ENCODE measurements around the gene KCNH5. TPM values are rescaled to one million over a fixed set of nuclear protein-coding genes. Genes with fewer than 3 reads are reported as not detected.

The KCNH5 gene
- total RNA-seq, 4 donors from 2014 or later, result under 0.01 TPM; not detected in 3

DNA sequence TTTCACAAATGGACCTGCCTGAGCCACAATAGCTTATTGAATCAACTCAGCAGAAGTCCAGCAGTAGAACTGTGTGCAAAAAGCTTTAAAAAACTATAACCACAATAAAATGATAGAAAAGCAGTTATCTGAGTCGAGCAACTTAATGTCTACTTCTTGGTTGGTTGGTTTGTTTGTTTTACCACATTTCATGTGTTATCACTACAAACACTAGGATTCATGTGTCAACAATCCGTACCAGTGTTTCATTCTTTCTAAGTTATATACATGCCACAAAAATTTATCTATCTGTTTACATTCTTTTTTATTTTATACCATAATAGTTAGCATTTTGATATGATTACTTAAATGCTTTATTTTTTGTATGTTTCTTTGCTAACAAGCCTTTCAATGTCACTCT is 339.0 kb downstream of the KCNH5 start:
- in situ Hi-C loops (cut with MboI; ENCODE audit: low pct_ligation_motif_present in 1 of 4, low pct_unique_long_range_greater_than_20kb in 1 of 4, low sequenced_read_pairs in 3 of 4) (no loop called here), intact Hi-C loops (cut with DNase I; ENCODE audit: low total_unique reads) (no loop called here)
- Histone ChIP-seq H3K27me3 (no peaks in the 10 kb centered on the region), H3K4me1 (no peaks in the 10 kb centered on the region), H3K4me3 (no peak overlapping the region), H3K9me3 (no peaks in the 10 kb centered on the region), H3K27ac (no peak overlapping the region), H3K36me3 (no peaks in the 10 kb centered on the region)
- TF ChIP-seq POLR2AphosphoS5 (IDR thresholded peaks at IDR 0.05), result no peak
- no peak for TF ChIP-seq POLR2A (IDR thresholded peaks at IDR 0.05)
- no peak for TF ChIP-seq EP300 (IDR thresholded peaks at IDR 0.05; ENCODE audit: low read depth)
- DNase-seq, result no peak
- 24 to 51% methylated on average over 2 of the region's 2 CpGs for WGBS, 2 donors (ENCODE audit: low coverage in 1 of 2)

DNA sequence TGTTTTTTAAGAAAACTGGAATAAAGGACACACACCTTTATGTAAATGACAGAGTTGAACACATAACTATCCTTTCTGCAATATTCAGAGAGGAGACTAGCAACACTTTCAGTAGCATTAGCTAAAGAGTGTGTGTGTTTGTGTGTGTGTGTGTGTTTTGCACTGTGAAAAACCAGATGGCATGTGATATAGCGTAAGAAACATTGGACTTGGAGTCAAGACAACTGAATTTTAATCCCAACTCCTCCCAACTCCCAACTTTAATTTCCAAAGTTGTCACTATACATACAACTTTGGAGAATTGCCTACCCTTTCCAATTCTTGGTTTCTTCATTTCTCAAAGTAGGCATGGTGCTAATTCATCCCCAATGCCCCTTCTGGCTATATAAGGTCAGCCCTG is 347.8 kb downstream of the KCNH5 start:
- intact Hi-C loops (cut with DNase I; ENCODE audit: low total_unique reads), result no loop called here
- Histone ChIP-seq H3K4me3 (no peak overlapping the region), H3K36me3 (no peaks in the 10 kb centered on the region), H3K4me1 (no peaks in the 10 kb centered on the region), H3K9me3 (no peaks in the 10 kb centered on the region), H3K27me3 (no peaks in the 10 kb centered on the region), H3K27ac (no peak overlapping the region)
- TF ChIP-seq, protein P1, sequence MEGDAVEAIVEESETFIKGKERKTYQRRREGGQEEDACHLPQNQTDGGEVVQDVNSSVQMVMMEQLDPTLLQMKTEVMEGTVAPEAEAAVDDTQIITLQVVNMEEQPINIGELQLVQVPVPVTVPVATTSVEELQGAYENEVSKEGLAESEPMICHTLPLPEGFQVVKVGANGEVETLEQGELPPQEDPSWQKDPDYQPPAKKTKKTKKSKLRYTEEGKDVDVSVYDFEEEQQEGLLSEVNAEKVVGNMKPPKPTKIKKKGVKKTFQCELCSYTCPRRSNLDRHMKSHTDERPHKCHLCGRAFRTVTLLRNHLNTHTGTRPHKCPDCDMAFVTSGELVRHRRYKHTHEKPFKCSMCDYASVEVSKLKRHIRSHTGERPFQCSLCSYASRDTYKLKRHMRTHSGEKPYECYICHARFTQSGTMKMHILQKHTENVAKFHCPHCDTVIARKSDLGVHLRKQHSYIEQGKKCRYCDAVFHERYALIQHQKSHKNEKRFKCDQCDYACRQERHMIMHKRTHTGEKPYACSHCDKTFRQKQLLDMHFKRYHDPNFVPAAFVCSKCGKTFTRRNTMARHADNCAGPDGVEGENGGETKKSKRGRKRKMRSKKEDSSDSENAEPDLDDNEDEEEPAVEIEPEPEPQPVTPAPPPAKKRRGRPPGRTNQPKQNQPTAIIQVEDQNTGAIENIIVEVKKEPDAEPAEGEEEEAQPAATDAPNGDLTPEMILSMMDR (IDR thresholded peaks at IDR 0.05), result no peak
- TF ChIP-seq POLR2A (IDR thresholded peaks at IDR 0.05) (no peak), POLR2AphosphoS5 (IDR thresholded peaks at IDR 0.05) (no peak), EP300 (IDR thresholded peaks at IDR 0.05; ENCODE audit: low read depth) (no peak)
- in situ Hi-C loops (cut with MboI; ENCODE audit: low pct_ligation_motif_present in 1 of 4, low pct_unique_long_range_greater_than_20kb in 1 of 4, low sequenced_read_pairs in 3 of 4), result no loop called here
- no peak for DNase-seq
- WGBS, 2 donors (ENCODE audit: low coverage in 1 of 2), result 76 to 100% methylated on average over 1 of the region's 1 CpG

DNA sequence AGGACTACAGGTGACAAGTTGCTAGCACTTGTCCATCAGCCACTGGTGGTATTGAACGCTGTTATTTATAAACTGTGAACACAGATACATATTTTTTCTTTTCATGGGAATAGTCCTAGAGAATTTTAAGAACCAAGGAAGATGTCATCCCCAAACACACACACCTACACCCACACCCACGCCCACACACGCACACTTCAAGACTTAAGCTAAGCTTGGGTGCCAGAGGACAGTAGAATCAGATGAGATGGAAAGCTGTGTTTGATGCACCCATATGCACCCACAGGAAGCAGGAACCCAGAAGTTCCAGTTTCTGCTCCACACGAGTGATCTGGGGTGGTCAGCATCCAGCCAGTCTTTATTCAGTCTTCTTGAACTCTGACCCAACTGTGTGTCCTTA is 348.3 kb downstream of the KCNH5 start:
- 75 to 84% methylated on average over 1 to 4 of the region's 4 CpGs for WGBS, 2 donors (ENCODE audit: low coverage in 1 of 2)
- no peaks in the 10 kb centered on the region for H3K4me1 ChIP-seq
- no peaks in the 10 kb centered on the region for H3K9me3 ChIP-seq
- TF ChIP-seq, protein P1 (IDR thresholded peaks at IDR 0.05), result no peak
- TF ChIP-seq POLR2AphosphoS5 (IDR thresholded peaks at IDR 0.05), result no peak
- TF ChIP-seq POLR2A (IDR thresholded peaks at IDR 0.05), result no peak
- no peak for TF ChIP-seq EP300 (IDR thresholded peaks at IDR 0.05; ENCODE audit: low read depth)
- no peak overlapping the region for H3K27ac ChIP-seq
- no peak for DNase-seq
- H3K27me3 ChIP-seq, result no peaks in the 10 kb centered on the region
- H3K36me3 ChIP-seq, result no peaks in the 10 kb centered on the region
- H3K4me3 ChIP-seq, result no peak overlapping the region
- in situ Hi-C loops (cut with MboI; ENCODE audit: low pct_ligation_motif_present in 1 of 4, low pct_unique_long_range_greater_than_20kb in 1 of 4, low sequenced_read_pairs in 3 of 4), result no loop called here
- intact Hi-C loops (cut with DNase I; ENCODE audit: low total_unique reads), result no loop called here

DNA sequence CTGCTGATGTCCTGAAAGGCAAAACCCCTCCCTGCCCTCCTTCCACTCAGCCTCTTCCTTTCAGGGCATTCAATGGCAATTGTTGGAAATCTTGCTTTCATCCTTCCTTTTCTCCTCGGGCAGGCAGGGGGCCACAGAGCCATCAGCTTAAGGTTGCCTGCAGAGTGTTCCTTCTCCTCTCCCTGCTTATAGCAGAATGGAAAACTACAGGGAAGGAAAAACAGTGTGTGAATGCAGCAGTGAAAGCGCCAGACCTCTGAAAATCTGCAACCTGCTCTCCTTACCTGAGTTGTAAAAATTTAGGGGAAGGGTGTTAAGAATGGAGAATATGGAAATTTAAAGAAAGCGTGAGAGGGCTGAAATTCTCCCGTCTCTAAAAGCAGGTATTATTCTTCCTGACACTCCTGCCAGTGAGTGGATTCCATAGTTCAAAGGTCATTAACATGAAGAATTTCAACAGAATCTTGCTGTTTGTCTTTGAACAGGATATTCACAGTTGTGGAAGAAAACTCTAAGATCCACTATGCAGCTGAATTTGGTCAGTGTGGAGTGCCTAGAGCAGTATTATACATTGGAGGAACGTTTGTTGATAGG is 348.8 kb downstream of the KCNH5 start:
- no peak for TF ChIP-seq POLR2A (IDR thresholded peaks at IDR 0.05)
- TF ChIP-seq, protein P1 (IDR thresholded peaks at IDR 0.05), result no peak
- TF ChIP-seq POLR2AphosphoS5 (IDR thresholded peaks at IDR 0.05), result no peak
- TF ChIP-seq EP300 (IDR thresholded peaks at IDR 0.05; ENCODE audit: low read depth), result no peak
- intact Hi-C loops (cut with DNase I; ENCODE audit: low total_unique reads), result no loop called here
- Histone ChIP-seq H3K4me3 (no peak overlapping the region), H3K9me3 (no peaks in the 10 kb centered on the region), H3K36me3 (no peaks in the 10 kb centered on the region), H3K4me1 (no peaks in the 10 kb centered on the region), H3K27ac (no peak overlapping the region), H3K27me3 (no peaks in the 10 kb centered on the region)
- in situ Hi-C loops (cut with MboI; ENCODE audit: low pct_ligation_motif_present in 1 of 4, low pct_unique_long_range_greater_than_20kb in 1 of 4, low sequenced_read_pairs in 3 of 4), result no loop called here
- no peak for DNase-seq
- 30 to 34% methylated on average over 5 of the region's 5 CpGs for WGBS, 2 donors (ENCODE audit: low coverage in 1 of 2)

GRCh38 chr14:62694075-62694474 is 351.2 kb downstream of the KCNH5 start:
- Histone ChIP-seq H3K27ac (no peak overlapping the region), H3K36me3 (no peaks in the 10 kb centered on the region), H3K9me3 (no peaks in the 10 kb centered on the region), H3K4me3 (no peak overlapping the region), H3K27me3 (no peaks in the 10 kb centered on the region), H3K4me1 (no peaks in the 10 kb centered on the region)
- in situ Hi-C loops (cut with MboI; ENCODE audit: low pct_ligation_motif_present in 1 of 4, low pct_unique_long_range_greater_than_20kb in 1 of 4, low sequenced_read_pairs in 3 of 4) (no loop called here), intact Hi-C loops (cut with DNase I; ENCODE audit: low total_unique reads) (no loop called here)
- TF ChIP-seq EP300 (IDR thresholded peaks at IDR 0.05; ENCODE audit: low read depth) (no peak), POLR2AphosphoS5 (IDR thresholded peaks at IDR 0.05) (no peak), POLR2A (IDR thresholded peaks at IDR 0.05) (no peak)
- TF ChIP-seq, protein P1 (IDR thresholded peaks at IDR 0.05), result no peak
- DNase-seq, result no peak
- 93% methylated on average over 2 of the region's 2 CpGs for WGBS, 2 donors (ENCODE audit: low coverage in 1 of 2)
